DND-41 (cell line): Measurements from ENCODE around the gene CHN2.

ENCODE experiments used
- ATAC-seq: fragments of 200-7000 bp; cut with Tn5 transposase; 3 replicates; pipeline ENCODE4 v1.9.1; 2021; ENCODE audit warnings: low read depth; ENCODE audit not compliant: insufficient read depth
- DNase-seq: peaks from one replicate; pipeline ENCODE4 v3.0.0-alpha.2; 2020
- H2AFZ ChIP-seq: 2 replicates; pipeline ENCODE4 v1.6.0; 2012; ENCODE audit warnings: low read depth, low read length
- H3K27ac ChIP-seq: 2 replicates; pipeline ENCODE4 v1.5.1; 2012; ENCODE audit warnings: low read length, inconsistent platforms
- H3K27me3 ChIP-seq: fragments of 200-600 bp; sonication (generic); 2 replicates; pipeline ENCODE4 v1.6.0; 2012; ENCODE audit warnings: low read length, mild to moderate bottlenecking, inconsistent platforms; ENCODE audit not compliant: insufficient read depth, poor library complexity
- H3K36me3 ChIP-seq: 2 replicates; pipeline ENCODE4 v1.5.1; 2012; ENCODE audit warnings: low read length, inconsistent platforms; ENCODE audit not compliant: insufficient read depth
- H3K4me1 ChIP-seq: 2 replicates; pipeline ENCODE4 v1.5.1; 2012; ENCODE audit warnings: mild to moderate bottlenecking, low read length; ENCODE audit not compliant: insufficient read depth
- H3K4me2 ChIP-seq: 2 replicates; pipeline ENCODE4 v1.6.0; 2012; ENCODE audit warnings: mild to moderate bottlenecking, moderate library complexity, low read length, inconsistent platforms; ENCODE audit not compliant: insufficient read depth
- H3K4me3 ChIP-seq, 2 experiments: fragments of 200-600 bp in 1 of 2; shearing (Covaris generic) in 1 of 2; 2 replicates each; pipeline ENCODE4 v1.5.1; 2012 to 2016; ENCODE audit warnings: inconsistent platforms in 2 of 2, low read length in 2 of 2, mild to moderate bottlenecking in 2 of 2, low read depth in 1 of 2, moderate library complexity in 1 of 2
- H3K79me2 ChIP-seq: 2 replicates; pipeline ENCODE4 v1.6.0; 2012; ENCODE audit warnings: low read length, inconsistent platforms; ENCODE audit not compliant: insufficient read depth
- H3K9ac ChIP-seq: 2 replicates; pipeline ENCODE4 v1.6.0; 2012; ENCODE audit warnings: low read depth, mild to moderate bottlenecking, inconsistent platforms, low read length, moderate library complexity
- H3K9me3 ChIP-seq: 2 replicates; pipeline ENCODE4 v1.5.1; 2012; ENCODE audit warnings: low read length, moderate library complexity, mild to moderate bottlenecking, inconsistent platforms; ENCODE audit not compliant: insufficient read depth, severe bottlenecking
- H4K20me1 ChIP-seq: 2 replicates; pipeline ENCODE4 v1.6.0; 2012; ENCODE audit warnings: low read length; ENCODE audit not compliant: insufficient read depth
- EZH2 ChIP-seq: IDR thresholded peaks from 3 replicates; pipeline ENCODE4 v1.6.1; 2012; ENCODE audit warnings: borderline replicate concordance, low read depth, mild to moderate bottlenecking, moderate library complexity, low read length, inconsistent platforms; ENCODE audit not compliant: severe bottlenecking
- TF ChIP-seq, protein P1 (sequence below): IDR thresholded peaks from 2 replicates; pipeline ENCODE4 v1.5.1; 2012; ENCODE audit warnings: borderline replicate concordance, low read length, moderate library complexity, mild to moderate bottlenecking; ENCODE audit not compliant: poor library complexity, severe bottlenecking; ENCODE audit errors: extremely low read depth

Gene CHN2

DNA sequence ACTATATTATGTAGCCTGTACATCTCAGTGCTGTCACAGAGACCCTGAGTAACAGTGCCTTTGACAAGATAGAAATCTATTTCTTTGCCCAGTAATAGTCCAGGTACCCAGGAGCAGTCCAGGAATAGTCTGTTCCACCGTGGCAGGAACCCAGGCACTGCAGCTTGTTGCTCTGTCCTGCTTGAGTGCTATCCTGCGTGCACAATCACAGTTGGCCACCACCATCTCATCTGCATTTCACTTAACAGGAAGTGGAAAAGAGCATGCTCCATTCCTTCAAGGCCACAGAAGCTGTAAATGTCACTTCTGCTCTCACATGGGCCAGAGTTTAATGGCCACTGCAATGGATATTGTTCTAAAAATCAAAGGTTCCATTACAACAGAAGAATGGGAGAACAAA is 307.6 kb downstream of the CHN2 start:
- DNase-seq: no peak
- no peak for TF ChIP-seq EZH2
- TF ChIP-seq, protein P1, sequence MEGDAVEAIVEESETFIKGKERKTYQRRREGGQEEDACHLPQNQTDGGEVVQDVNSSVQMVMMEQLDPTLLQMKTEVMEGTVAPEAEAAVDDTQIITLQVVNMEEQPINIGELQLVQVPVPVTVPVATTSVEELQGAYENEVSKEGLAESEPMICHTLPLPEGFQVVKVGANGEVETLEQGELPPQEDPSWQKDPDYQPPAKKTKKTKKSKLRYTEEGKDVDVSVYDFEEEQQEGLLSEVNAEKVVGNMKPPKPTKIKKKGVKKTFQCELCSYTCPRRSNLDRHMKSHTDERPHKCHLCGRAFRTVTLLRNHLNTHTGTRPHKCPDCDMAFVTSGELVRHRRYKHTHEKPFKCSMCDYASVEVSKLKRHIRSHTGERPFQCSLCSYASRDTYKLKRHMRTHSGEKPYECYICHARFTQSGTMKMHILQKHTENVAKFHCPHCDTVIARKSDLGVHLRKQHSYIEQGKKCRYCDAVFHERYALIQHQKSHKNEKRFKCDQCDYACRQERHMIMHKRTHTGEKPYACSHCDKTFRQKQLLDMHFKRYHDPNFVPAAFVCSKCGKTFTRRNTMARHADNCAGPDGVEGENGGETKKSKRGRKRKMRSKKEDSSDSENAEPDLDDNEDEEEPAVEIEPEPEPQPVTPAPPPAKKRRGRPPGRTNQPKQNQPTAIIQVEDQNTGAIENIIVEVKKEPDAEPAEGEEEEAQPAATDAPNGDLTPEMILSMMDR: no peak
- H2AFZ ChIP-seq: no peak overlapping the region
- no peak overlapping the region for H3K27ac ChIP-seq
- H3K79me2 ChIP-seq: no peaks in the 10 kb centered on the region
- no peak for ATAC-seq
- H3K4me3 ChIP-seq: no peak overlapping the region
- H4K20me1 ChIP-seq: no peaks in the 10 kb centered on the region
- no peaks in the 10 kb centered on the region for H3K9me3 ChIP-seq
- no peak overlapping the region for H3K4me2 ChIP-seq
- H3K9ac ChIP-seq: no peak overlapping the region
- no peaks in the 10 kb centered on the region for H3K27me3 ChIP-seq
- no peaks in the 10 kb centered on the region for H3K4me1 ChIP-seq
- peaks cover 4% of the 10 kb centered on the region; the same call in 1 of the 2 replicates for H3K36me3 ChIP-seq

DNA sequence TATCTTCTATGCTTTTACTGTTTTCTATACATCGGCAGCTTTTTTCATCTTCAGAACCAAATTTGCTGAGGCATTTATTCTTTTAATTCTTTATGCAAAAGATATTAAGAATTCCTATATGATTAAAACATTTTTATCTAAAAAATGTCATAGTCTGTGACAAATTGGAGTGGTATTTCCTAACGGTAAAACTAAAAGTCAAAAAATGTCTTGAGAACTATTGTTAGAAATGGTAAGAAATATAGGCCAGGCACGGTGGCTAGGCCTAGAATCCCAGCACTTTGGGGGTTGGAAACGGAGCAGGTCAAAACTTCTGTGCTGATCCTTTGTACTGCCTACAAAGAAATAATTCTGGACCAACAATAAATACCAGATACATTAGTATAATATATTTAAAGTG is 311.4 kb downstream of the CHN2 start:
- no peak overlapping the region for H3K27ac ChIP-seq
- H3K4me1 ChIP-seq: peaks cover 5% of the 10 kb centered on the region
- H3K4me3 ChIP-seq: no peak overlapping the region
- no peaks in the 10 kb centered on the region for H3K27me3 ChIP-seq
- ATAC-seq: no peak
- no peak overlapping the region for H3K4me2 ChIP-seq
- TF ChIP-seq EZH2: no peak
- TF ChIP-seq, protein P1: no peak
- H4K20me1 ChIP-seq: no peaks in the 10 kb centered on the region
- H2AFZ ChIP-seq: no peak overlapping the region
- H3K36me3 ChIP-seq: peaks cover 4% of the 10 kb centered on the region; the same call in 1 of the 2 replicates
- no peaks in the 10 kb centered on the region for H3K79me2 ChIP-seq
- no peak for DNase-seq
- no peak overlapping the region for H3K9ac ChIP-seq
- no peaks in the 10 kb centered on the region for H3K9me3 ChIP-seq

DNA sequence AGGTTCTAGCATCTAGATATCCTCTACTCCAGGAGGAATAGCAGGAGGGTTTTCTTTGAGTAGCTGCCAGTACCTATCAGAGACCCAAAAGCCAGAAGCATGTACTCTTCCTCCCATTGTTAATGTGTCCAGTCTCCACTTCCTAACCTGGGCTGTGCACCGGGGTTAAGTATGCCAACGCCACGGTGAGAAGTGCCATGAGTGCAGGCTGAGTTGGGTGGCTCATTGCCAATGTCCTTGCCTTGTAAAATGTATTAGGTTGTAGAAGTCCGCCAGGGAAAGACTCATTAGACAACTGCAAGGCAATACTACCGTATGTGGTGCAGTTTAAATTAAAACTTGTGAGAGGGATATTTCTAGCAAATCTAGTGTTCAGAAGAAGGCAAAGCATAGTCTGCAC is 314.0 kb downstream of the CHN2 start:
- no peak for TF ChIP-seq EZH2
- TF ChIP-seq, protein P1: no peak
- Histone ChIP-seq H3K4me2 (no peak overlapping the region), H3K36me3 (peaks cover 4% of the 10 kb centered on the region; the same call in 1 of the 2 replicates), H3K4me1 (peaks cover 18% of the 10 kb centered on the region), H2AFZ (no peak overlapping the region), H3K9me3 (no peaks in the 10 kb centered on the region), H4K20me1 (no peaks in the 10 kb centered on the region), H3K27ac (no peak overlapping the region), H3K9ac (no peak overlapping the region), H3K27me3 (no peaks in the 10 kb centered on the region), H3K79me2 (no peaks in the 10 kb centered on the region), H3K4me3 (no peak overlapping the region)
- ATAC-seq (no peak), DNase-seq (no peak)

DNA sequence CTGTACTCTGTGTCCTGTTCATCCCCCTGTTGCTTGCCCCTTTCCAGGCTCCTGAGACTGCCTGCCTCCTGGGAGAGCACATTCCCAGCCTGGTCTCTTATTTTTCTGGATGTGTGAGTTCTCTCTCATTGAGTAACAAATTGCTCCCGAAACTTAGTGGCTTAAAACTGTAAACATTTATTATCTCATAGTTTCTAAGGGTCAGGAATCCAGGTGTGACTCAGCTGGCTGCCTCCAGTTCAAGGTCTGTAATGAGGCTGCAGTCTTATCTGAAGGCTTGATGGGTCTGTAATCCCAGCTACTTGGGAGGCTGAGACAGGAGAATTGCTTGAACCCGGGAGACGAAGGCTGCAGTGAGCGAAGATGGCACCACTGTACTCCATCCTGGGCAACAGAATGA is 315.5 kb downstream of the CHN2 start:
- Histone ChIP-seq H3K27ac (no peak overlapping the region), H4K20me1 (no peaks in the 10 kb centered on the region), H3K4me2 (no peak overlapping the region), H2AFZ (no peak overlapping the region), H3K4me1 (peaks cover 18% of the 10 kb centered on the region), H3K4me3 (no peak overlapping the region), H3K79me2 (no peaks in the 10 kb centered on the region), H3K9ac (no peak overlapping the region), H3K9me3 (no peaks in the 10 kb centered on the region), H3K36me3 (peaks cover 4% of the 10 kb centered on the region; the same call in 1 of the 2 replicates), H3K27me3 (no peaks in the 10 kb centered on the region)
- TF ChIP-seq, protein P1: no peak
- TF ChIP-seq EZH2: no peak
- no peak for DNase-seq
- ATAC-seq: no peak
